Chondrocyte (in vitro differentiated cells): ENCODE results near the gene IAPP. TPM values are rescaled to one million over a fixed set of nuclear protein-coding genes. Genes with fewer than 3 reads are reported as not detected.

Experiments
- DNase-seq: peaks from one replicate; pipeline ENCODE4 v3.0.0; 2021; ENCODE audit warnings: mixed read lengths, low spot score
- H3K27ac Mint-ChIP-seq: one replicate; pipeline ENCODE4 v1.8.0; 2021; ENCODE audit warnings: mild to moderate bottlenecking, moderate library complexity, mixed read lengths; ENCODE audit not compliant: unreplicated experiment
- H3K27me3 Mint-ChIP-seq: 2 replicates; pipeline ENCODE4 v1.8.0; 2021; ENCODE audit warnings: low read depth, mixed read lengths
- H3K36me3 Mint-ChIP-seq: 2 replicates; pipeline ENCODE4 v1.8.0; 2021; ENCODE audit warnings: low read depth, mixed read lengths
- H3K4me1 Mint-ChIP-seq: 2 replicates; pipeline ENCODE4 v1.8.0; 2021; ENCODE audit warnings: low read depth, mild to moderate bottlenecking, mixed read lengths
- H3K4me3 Mint-ChIP-seq: one replicate; pipeline ENCODE4 v1.8.0; 2021; ENCODE audit warnings: mild to moderate bottlenecking, moderate library complexity, mixed read lengths; ENCODE audit not compliant: unreplicated experiment
- H3K9me3 Mint-ChIP-seq: 2 replicates; pipeline ENCODE4 v1.8.0; 2021; ENCODE audit warnings: low read depth, mixed read lengths
- total RNA-seq: library from RNA; stranded (reverse); gene quantifications from 3 replicates; pipeline ENCODE4 v1.2.1, GENCODE V29; 2021
- TF ChIP-seq, protein P1 (sequence below): fragments of 200-600 bp; sonication (generic); IDR thresholded peaks from 2 replicates; pipeline ENCODE4 v1.5.0; 2021; ENCODE audit warnings: antibody characterized with exemption, mild to moderate bottlenecking, moderate library complexity

Gene IAPP
- total RNA-seq, 1 donor from 2014 or later, result not detected

DNA sequence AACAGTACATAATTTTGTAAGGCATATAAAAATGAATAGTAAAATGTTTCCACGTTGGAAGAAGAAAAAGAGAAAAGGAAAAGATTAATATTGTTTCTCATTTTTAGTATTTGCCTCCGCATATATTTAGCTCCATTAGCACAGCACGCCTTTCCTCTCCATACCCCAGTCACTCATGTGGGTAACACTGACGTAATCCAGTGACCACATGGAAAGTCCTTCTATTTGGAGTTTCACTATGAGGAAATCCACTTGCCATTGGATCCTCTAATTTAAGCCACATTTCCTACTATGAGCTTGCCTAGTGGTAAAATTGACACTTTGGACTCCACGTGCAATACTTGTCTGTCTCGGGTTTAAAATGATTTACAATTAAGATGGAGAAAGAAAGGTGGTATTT is 32.3 kb upstream of the IAPP start:
- DNase-seq, result no peak
- Mint-ChIP-seq H3K9me3 (no peaks in the 10 kb centered on the region), H3K36me3 (no peaks in the 10 kb centered on the region), H3K4me1 (no peaks in the 10 kb centered on the region), H3K27me3 (peaks cover 2% of the 10 kb centered on the region), H3K4me3 (no peak overlapping the region), H3K27ac (no peak overlapping the region)
- TF ChIP-seq, protein P1, sequence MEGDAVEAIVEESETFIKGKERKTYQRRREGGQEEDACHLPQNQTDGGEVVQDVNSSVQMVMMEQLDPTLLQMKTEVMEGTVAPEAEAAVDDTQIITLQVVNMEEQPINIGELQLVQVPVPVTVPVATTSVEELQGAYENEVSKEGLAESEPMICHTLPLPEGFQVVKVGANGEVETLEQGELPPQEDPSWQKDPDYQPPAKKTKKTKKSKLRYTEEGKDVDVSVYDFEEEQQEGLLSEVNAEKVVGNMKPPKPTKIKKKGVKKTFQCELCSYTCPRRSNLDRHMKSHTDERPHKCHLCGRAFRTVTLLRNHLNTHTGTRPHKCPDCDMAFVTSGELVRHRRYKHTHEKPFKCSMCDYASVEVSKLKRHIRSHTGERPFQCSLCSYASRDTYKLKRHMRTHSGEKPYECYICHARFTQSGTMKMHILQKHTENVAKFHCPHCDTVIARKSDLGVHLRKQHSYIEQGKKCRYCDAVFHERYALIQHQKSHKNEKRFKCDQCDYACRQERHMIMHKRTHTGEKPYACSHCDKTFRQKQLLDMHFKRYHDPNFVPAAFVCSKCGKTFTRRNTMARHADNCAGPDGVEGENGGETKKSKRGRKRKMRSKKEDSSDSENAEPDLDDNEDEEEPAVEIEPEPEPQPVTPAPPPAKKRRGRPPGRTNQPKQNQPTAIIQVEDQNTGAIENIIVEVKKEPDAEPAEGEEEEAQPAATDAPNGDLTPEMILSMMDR, result no peak

DNA sequence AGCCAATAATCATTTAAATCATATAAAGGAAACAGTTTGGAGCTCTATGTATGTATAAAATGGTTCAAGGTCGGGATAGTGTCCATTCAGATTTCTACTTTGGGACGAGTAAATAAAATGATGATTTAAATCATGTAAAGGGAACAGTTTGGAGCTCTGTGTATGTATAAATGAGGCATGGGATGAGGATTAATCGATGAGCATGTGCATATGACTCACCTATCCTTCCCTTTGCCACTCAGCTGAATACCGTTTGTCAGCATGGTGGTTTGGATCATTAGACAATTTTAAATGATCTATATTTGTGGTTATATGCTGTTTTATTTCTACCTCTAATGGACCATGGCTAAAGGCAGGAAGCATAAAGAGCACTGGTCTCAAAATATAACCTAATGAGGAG is 30.9 kb upstream of the IAPP start:
- Mint-ChIP-seq H3K27ac (no peak overlapping the region), H3K36me3 (no peaks in the 10 kb centered on the region), H3K9me3 (peaks cover 2% of the 10 kb centered on the region), H3K27me3 (peaks cover 2% of the 10 kb centered on the region), H3K4me1 (peaks cover 3% of the 10 kb centered on the region), H3K4me3 (no peak overlapping the region)
- TF ChIP-seq, protein P1, result no peak
- no peak for DNase-seq

- peaks cover 2% of the 10 kb centered on the region for H3K27me3 Mint-ChIP-seq
- peaks cover 7% of the 10 kb centered on the region for H3K4me1 Mint-ChIP-seq
- H3K9me3 Mint-ChIP-seq, result peaks cover 2% of the 10 kb centered on the region
- no peak overlapping the region for H3K27ac Mint-ChIP-seq
- TF ChIP-seq, protein P1, result no peak
- DNase-seq, result no peak
- no peaks in the 10 kb centered on the region for H3K36me3 Mint-ChIP-seq
- H3K4me3 Mint-ChIP-seq, result no peak overlapping the region
Observed at GRCh38 chr12:21343636-21344035, 29.1 kb upstream of the IAPP start.

DNA sequence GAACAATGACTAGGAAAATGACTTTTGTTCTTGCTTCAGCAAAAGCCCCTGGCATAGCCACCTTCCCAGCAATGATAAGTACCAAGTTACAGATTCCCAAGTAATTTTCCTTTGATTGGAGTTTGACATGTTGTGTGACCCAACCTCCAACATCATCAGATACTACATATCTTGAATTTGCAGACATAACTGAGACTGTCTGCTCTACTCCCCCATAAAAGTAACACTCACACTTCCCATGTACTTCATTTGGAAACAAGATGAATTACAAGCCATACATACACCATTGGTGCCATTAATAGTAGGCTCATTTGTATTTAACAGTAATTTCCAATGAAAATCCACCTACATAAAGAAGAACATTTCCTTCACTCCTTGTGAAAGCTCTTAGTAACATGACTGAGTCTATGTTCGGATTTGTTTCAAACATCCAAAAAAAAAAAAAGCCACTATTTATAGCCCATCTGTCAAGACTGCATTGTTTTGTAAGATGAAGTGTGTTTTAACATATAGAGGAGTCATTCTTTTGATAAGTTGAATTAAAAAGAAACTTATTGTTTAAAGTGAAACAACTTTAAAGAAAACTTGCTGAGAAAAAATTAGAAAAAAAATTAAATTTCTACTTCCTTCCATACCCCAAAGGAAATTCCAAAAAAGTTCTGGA is 26.0 kb upstream of the IAPP start:
- Mint-ChIP-seq H3K36me3 (no peaks in the 10 kb centered on the region), H3K4me1 (peaks cover 7% of the 10 kb centered on the region)

DNA sequence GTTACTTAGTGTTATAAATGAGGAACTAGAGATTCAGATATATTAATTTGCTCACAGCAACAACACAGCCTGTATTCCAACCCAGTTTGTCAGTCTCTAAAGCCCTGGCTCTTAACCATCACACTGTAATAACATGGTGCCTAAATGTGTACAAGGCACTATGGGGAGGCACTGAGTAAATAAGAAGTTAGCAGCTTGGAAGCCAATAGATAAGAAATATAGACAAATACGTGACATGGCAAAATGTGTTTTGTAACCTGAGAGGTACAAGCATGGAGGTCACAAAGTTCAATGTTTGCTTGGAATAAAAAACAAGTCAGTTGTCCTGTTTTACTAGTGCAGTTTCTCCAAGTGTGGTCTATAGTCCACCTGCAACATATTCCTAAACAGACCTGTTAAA is 21.7 kb upstream of the IAPP start:
- Mint-ChIP-seq H3K36me3 (no peaks in the 10 kb centered on the region), H3K27ac (no peak overlapping the region), H3K4me3 (no peak overlapping the region), H3K4me1 (peaks cover 7% of the 10 kb centered on the region), H3K9me3 (peaks cover 2% of the 10 kb centered on the region), H3K27me3 (no peaks in the 10 kb centered on the region)
- TF ChIP-seq, protein P1, result no peak
- DNase-seq, result no peak

More for the DNA sequence above, 26.0 kb upstream of the IAPP start:
- DNase-seq, result no peak
- no peak overlapping the region for H3K27ac Mint-ChIP-seq
- peaks cover 2% of the 10 kb centered on the region for H3K9me3 Mint-ChIP-seq
- no peak overlapping the region for H3K4me3 Mint-ChIP-seq
- H3K27me3 Mint-ChIP-seq, result peaks cover 2% of the 10 kb centered on the region
- TF ChIP-seq, protein P1, result no peak
